ENCODE measurements around the gene E2F7.
A peak's percentile ranks its signal among the peaks of the same experiment; 100 is the strongest.

GRCh38 chr12:77065361-77066204, at the start of gene E2F7:
- TF ChIP-seq CTCF (IDR thresholded peaks at IDR 0.05; ENCODE audit: extremely low read depth in 1 of 2, insufficient read depth in 1 of 2, low read depth in 1 of 2, low read length in 2 of 2) (no peak), POLR2A (IDR thresholded peaks at IDR 0.05; ENCODE audit: low read depth, low read length) (peak; percentile 70)
